Measurements from ENCODE around the gene TSC22D2. TPM values are rescaled to one million over a fixed set of nuclear protein-coding genes. Genes with fewer than 3 reads are reported as not detected.

The TSC22D2 gene
- total RNA-seq, 1 experiment from 2014 or later, result 43.1 TPM

DNA sequence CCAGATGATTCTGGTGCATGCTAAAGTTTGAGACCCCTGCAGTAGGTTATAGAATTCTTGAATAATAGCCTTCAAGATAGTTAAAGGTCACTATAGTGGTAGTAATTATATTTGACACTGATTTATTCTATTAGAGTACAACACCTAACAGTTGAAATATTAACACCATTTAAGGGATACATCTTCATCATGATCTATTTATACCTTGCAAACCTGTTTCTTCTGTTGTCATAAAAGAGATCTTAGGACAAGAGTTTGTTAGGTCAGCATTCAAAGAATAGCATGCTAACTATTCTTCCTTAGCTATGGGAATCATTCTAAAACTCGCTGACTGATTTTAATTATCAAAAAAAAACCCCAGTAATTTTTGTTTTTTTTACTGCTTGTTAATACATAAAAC is 46.5 kb downstream of the TSC22D2 start:
- in situ Hi-C loops (cut with HindIII; ENCODE audit: low pct_unique_long_range_greater_than_20kb, low sequenced_read_pairs) (no loop called here), intact Hi-C loops (cut with micrococcal nuclease; ENCODE audit: unreplicated experiment) (no loop called here)
- Histone ChIP-seq H3K36me3 (ENCODE audit: control insufficient read depth, insufficient read depth, low read length) (peaks cover 22% of the 10 kb centered on the region; the same call in 1 of the 2 replicates), H3K4me3 (ENCODE audit: low read depth in 2 of 2, low read length in 2 of 2) (no peak overlapping the region), H3K27me3 (ENCODE audit: control insufficient read depth, insufficient read depth, low read length) (no peaks in the 10 kb centered on the region), H3K9me3 (ENCODE audit: control insufficient read depth, insufficient read depth, low read depth, low read length) (no peaks in the 10 kb centered on the region), H3K4me1 (ENCODE audit: control insufficient read depth, insufficient read depth, low read length) (peaks cover 46% of the 10 kb centered on the region), H3K27ac (ENCODE audit: low read length) (no peak overlapping the region)
- no TSS peak for BruUV-seq (replicated peaks)
- ATAC-seq, result no peak
- DNase-seq (ENCODE audit: low read depth, low spot score), result no peak
- CTCF ChIA-PET, result no interaction called here
- POLR2A ChIA-PET, result no interaction called here
- TF ChIP-seq POLR2AphosphoS5 (IDR thresholded peaks at IDR 0.05; ENCODE audit: low read depth, low read length) (no peak), TCF7L2 (IDR thresholded peaks at IDR 0.05; ENCODE audit: low read depth, low read length) (no peak), SIN3A (IDR thresholded peaks at IDR 0.05; ENCODE audit: borderline replicate concordance, insufficient read depth, low read depth, low read length) (no peak)
- TF ChIP-seq, protein P1, sequence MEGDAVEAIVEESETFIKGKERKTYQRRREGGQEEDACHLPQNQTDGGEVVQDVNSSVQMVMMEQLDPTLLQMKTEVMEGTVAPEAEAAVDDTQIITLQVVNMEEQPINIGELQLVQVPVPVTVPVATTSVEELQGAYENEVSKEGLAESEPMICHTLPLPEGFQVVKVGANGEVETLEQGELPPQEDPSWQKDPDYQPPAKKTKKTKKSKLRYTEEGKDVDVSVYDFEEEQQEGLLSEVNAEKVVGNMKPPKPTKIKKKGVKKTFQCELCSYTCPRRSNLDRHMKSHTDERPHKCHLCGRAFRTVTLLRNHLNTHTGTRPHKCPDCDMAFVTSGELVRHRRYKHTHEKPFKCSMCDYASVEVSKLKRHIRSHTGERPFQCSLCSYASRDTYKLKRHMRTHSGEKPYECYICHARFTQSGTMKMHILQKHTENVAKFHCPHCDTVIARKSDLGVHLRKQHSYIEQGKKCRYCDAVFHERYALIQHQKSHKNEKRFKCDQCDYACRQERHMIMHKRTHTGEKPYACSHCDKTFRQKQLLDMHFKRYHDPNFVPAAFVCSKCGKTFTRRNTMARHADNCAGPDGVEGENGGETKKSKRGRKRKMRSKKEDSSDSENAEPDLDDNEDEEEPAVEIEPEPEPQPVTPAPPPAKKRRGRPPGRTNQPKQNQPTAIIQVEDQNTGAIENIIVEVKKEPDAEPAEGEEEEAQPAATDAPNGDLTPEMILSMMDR (IDR thresholded peaks at IDR 0.05), result no peak
- TF ChIP-seq, protein P2, sequence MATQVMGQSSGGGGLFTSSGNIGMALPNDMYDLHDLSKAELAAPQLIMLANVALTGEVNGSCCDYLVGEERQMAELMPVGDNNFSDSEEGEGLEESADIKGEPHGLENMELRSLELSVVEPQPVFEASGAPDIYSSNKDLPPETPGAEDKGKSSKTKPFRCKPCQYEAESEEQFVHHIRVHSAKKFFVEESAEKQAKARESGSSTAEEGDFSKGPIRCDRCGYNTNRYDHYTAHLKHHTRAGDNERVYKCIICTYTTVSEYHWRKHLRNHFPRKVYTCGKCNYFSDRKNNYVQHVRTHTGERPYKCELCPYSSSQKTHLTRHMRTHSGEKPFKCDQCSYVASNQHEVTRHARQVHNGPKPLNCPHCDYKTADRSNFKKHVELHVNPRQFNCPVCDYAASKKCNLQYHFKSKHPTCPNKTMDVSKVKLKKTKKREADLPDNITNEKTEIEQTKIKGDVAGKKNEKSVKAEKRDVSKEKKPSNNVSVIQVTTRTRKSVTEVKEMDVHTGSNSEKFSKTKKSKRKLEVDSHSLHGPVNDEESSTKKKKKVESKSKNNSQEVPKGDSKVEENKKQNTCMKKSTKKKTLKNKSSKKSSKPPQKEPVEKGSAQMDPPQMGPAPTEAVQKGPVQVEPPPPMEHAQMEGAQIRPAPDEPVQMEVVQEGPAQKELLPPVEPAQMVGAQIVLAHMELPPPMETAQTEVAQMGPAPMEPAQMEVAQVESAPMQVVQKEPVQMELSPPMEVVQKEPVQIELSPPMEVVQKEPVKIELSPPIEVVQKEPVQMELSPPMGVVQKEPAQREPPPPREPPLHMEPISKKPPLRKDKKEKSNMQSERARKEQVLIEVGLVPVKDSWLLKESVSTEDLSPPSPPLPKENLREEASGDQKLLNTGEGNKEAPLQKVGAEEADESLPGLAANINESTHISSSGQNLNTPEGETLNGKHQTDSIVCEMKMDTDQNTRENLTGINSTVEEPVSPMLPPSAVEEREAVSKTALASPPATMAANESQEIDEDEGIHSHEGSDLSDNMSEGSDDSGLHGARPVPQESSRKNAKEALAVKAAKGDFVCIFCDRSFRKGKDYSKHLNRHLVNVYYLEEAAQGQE (IDR thresholded peaks at IDR 0.05; ENCODE audit: insufficient read depth in 1 of 2, low read depth in 2 of 2, low read length in 1 of 2), result no peak

DNA sequence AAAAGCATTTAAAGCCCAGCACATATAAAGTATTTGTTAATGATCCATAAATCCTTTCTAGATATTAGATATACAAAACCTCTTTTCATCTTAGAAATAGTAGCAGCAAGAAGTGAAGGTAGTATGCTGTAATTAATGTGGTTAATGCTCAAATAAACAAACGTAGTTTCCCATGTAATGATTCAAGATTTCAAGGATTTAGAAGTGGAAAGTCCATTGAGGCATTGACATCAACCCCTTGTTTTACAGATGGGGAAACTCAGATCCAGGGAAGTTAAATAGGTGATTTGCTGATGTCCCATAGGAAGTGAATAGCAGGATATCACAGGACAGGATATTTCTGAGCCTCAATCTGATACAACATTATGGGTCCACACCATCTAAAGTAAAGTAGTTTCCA is 47.2 kb downstream of the TSC22D2 start:
- ATAC-seq (no peak), DNase-seq (ENCODE audit: low read depth, low spot score) (no peak)
- intact Hi-C loops (cut with micrococcal nuclease; ENCODE audit: unreplicated experiment) (no loop called here), in situ Hi-C loops (cut with HindIII; ENCODE audit: low pct_unique_long_range_greater_than_20kb, low sequenced_read_pairs) (no loop called here)
- ChIA-PET POLR2A (no interaction called here), CTCF (no interaction called here)
- Histone ChIP-seq H3K4me3 (ENCODE audit: low read depth in 2 of 2, low read length in 2 of 2) (no peak overlapping the region), H3K36me3 (ENCODE audit: control insufficient read depth, insufficient read depth, low read length) (peaks cover 28% of the 10 kb centered on the region), H3K27ac (ENCODE audit: low read length) (no peak overlapping the region), H3K27me3 (ENCODE audit: control insufficient read depth, insufficient read depth, low read length) (no peaks in the 10 kb centered on the region), H3K9me3 (ENCODE audit: control insufficient read depth, insufficient read depth, low read depth, low read length) (no peaks in the 10 kb centered on the region), H3K4me1 (ENCODE audit: control insufficient read depth, insufficient read depth, low read length) (peaks cover 41% of the 10 kb centered on the region; the same call in 1 of the 2 replicates)
- no TSS peak for BruUV-seq (replicated peaks)
- no peak for TF ChIP-seq TCF7L2 (IDR thresholded peaks at IDR 0.05; ENCODE audit: low read depth, low read length)
- TF ChIP-seq SIN3A (IDR thresholded peaks at IDR 0.05; ENCODE audit: borderline replicate concordance, insufficient read depth, low read depth, low read length), result no peak
- TF ChIP-seq, protein P2 (IDR thresholded peaks at IDR 0.05; ENCODE audit: insufficient read depth in 1 of 2, low read depth in 2 of 2, low read length in 1 of 2), result no peak
- TF ChIP-seq, protein P1 (IDR thresholded peaks at IDR 0.05), result no peak
